Peyer's patch (tissue), 4 donors: Measurements from ENCODE around the gene CYP20A1.

Experiments used
- POLR2A ChIP-seq, 2 donors: fragments of 450-650 bp; IDR thresholded peaks; one replicate each; pipeline ENCODE4 v1.5.1; 2017; ENCODE audit warnings: antibody characterized with exemption in 2 of 2, mild to moderate bottlenecking in 2 of 2, moderate library complexity in 2 of 2
- TF ChIP-seq, protein P1 (sequence below), 6 experiments: fragments of 450-650 bp in 4 of 6; fragments of 200-600 bp in 2 of 6; sonication (generic) in 1 of 6; IDR thresholded peaks; one replicate each; pipeline ENCODE4 v1.5.1; 2017 to 2019; ENCODE audit warnings: antibody characterized with exemption in 6 of 6, mild to moderate bottlenecking in 3 of 6, moderate library complexity in 1 of 6

DNA sequence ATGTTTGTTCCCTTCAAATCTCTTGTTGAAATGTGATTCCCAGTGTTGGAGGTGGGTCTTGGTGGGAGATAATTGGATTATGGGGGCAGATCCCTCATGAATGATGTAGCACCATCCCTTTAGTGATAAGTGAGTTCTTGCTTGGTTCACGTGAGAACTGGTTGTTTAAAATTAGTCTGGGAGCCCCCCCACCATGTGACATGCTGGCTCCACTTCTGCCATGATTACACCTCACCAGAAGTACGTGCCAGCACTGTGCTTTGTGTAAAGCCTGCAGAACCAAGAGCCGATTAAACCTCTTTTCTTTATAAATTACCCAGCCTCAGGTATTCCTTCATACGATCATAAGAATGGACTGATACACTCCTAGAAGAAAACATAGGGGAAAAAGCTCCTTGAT, 99.5 kb downstream of the CYP20A1 start:
- TF ChIP-seq, protein P1, sequence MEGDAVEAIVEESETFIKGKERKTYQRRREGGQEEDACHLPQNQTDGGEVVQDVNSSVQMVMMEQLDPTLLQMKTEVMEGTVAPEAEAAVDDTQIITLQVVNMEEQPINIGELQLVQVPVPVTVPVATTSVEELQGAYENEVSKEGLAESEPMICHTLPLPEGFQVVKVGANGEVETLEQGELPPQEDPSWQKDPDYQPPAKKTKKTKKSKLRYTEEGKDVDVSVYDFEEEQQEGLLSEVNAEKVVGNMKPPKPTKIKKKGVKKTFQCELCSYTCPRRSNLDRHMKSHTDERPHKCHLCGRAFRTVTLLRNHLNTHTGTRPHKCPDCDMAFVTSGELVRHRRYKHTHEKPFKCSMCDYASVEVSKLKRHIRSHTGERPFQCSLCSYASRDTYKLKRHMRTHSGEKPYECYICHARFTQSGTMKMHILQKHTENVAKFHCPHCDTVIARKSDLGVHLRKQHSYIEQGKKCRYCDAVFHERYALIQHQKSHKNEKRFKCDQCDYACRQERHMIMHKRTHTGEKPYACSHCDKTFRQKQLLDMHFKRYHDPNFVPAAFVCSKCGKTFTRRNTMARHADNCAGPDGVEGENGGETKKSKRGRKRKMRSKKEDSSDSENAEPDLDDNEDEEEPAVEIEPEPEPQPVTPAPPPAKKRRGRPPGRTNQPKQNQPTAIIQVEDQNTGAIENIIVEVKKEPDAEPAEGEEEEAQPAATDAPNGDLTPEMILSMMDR (IDR thresholded peaks at IDR 0.05), result no peak
- no peak for TF ChIP-seq POLR2A (IDR thresholded peaks at IDR 0.05)
